HEK293 (cell line): ENCODE measurements around the gene VMAC.

Source experiments
- CTCF ChIA-PET: fragments of 350-600 bp; formaldehyde crosslinking; extraction: SDS; loops from one replicate; lab custom pipeline; 2021; ENCODE audit warnings: antibody characterized with exemption; lab: Yijun Ruan, JAX
- POLR2A ChIA-PET: fragments of 300-600 bp; formaldehyde crosslinking; extraction: SDS; loops from one replicate; lab custom pipeline; 2020; ENCODE audit warnings: antibody characterized with exemption, inconsistent platforms; lab: Yijun Ruan, JAX
- H3K27ac ChIP-seq: fragments of 200-500 bp; sonication (Bioruptor generic); 2 replicates; pipeline ENCODE4 v1.5.1; 2014; ENCODE audit warnings: low read depth, low read length, control low read depth, inconsistent platforms; ENCODE audit errors: extremely low read depth
- H3K36me3 ChIP-seq, 2 experiments: fragments of 200-500 bp in 1 of 2; sonication (Bioruptor generic) in 1 of 2; 1 replicate in 1 of 2; 2 replicates in 1 of 2; pipeline ENCODE4 v1.5.1; 2014 to 2017; ENCODE audit warnings: inconsistent platforms in 2 of 2, low read length in 2 of 2; ENCODE audit not compliant: control insufficient read depth in 2 of 2, insufficient read depth in 1 of 2
- H3K4me1 ChIP-seq: fragments of 200-500 bp; sonication (Bioruptor generic); 2 replicates; pipeline ENCODE4 v1.5.1; 2014; ENCODE audit warnings: mild to moderate bottlenecking, low read length, inconsistent platforms; ENCODE audit not compliant: control insufficient read depth, insufficient read depth
- H3K4me3 ChIP-seq: 2 replicates; pipeline ENCODE4 v1.5.1; 2011; ENCODE audit warnings: low read depth, mild to moderate bottlenecking, control low read depth, low read length, moderate library complexity
- H3K9me3 ChIP-seq: fragments of 200-500 bp; sonication (Bioruptor generic); 2 replicates; pipeline ENCODE4 v1.5.1; 2014; ENCODE audit warnings: low read depth, low read length, inconsistent platforms; ENCODE audit not compliant: control insufficient read depth, insufficient read depth
- AEBP2 ChIP-seq: fragments of 450-650 bp; formaldehyde crosslinking; IDR thresholded peaks from 2 replicates; pipeline ENCODE4 v1.5.1; 2016; ENCODE audit warnings: missing biosample characterization, missing genetic modification characterization, borderline replicate concordance
- EGR2 ChIP-seq: fragments of 450-650 bp; formaldehyde crosslinking; IDR thresholded peaks from 2 replicates; pipeline ENCODE4 v1.5.1; 2016; ENCODE audit warnings: low read depth, missing biosample characterization, missing genetic modification characterization
- FEZF1 ChIP-seq: fragments of 450-650 bp; formaldehyde crosslinking; IDR thresholded peaks from 2 replicates; pipeline ENCODE4 v1.5.1; 2016; ENCODE audit warnings: missing biosample characterization, missing genetic modification characterization
- KLF8 ChIP-seq: fragments of 450-650 bp; formaldehyde crosslinking; IDR thresholded peaks from 2 replicates; pipeline ENCODE4 v1.5.1; 2016; ENCODE audit warnings: missing biosample characterization, missing genetic modification characterization
- RBAK ChIP-seq: fragments of 450-650 bp; formaldehyde crosslinking; IDR thresholded peaks from 2 replicates; pipeline ENCODE4 v1.5.1; 2016; ENCODE audit warnings: missing biosample characterization, missing genetic modification characterization
- SP3 ChIP-seq: fragments of 450-650 bp; formaldehyde crosslinking; IDR thresholded peaks from 2 replicates; pipeline ENCODE4 v1.5.1; 2016; ENCODE audit warnings: missing biosample characterization, missing genetic modification characterization
- ZBTB21 ChIP-seq: fragments of 450-650 bp; formaldehyde crosslinking; IDR thresholded peaks from 2 replicates; pipeline ENCODE4 v1.5.1; 2017; ENCODE audit warnings: missing biosample characterization, missing genetic modification characterization
- ZBTB6 ChIP-seq: fragments of 450-650 bp; formaldehyde crosslinking; IDR thresholded peaks from 2 replicates; pipeline ENCODE4 v1.5.1; 2017; ENCODE audit warnings: missing biosample characterization, missing genetic modification characterization
- ZFHX2 ChIP-seq: fragments of 450-650 bp; formaldehyde crosslinking; conservative IDR thresholded peaks from 2 replicates; pipeline ENCODE4 v1.5.1; 2016; ENCODE audit warnings: missing biosample characterization, missing genetic modification characterization
- ZFP69B ChIP-seq: fragments of 450-650 bp; formaldehyde crosslinking; IDR thresholded peaks from 2 replicates; pipeline ENCODE4 v1.5.1; 2016; ENCODE audit warnings: missing biosample characterization, missing genetic modification characterization
- ZNF10 ChIP-seq: fragments of 450-650 bp; formaldehyde crosslinking; IDR thresholded peaks from 2 replicates; pipeline ENCODE4 v1.5.1; 2017; ENCODE audit warnings: missing biosample characterization, missing genetic modification characterization
- ZNF169 ChIP-seq: fragments of 450-650 bp; formaldehyde crosslinking; IDR thresholded peaks from 2 replicates; pipeline ENCODE4 v1.5.1; 2016; ENCODE audit warnings: missing biosample characterization, missing genetic modification characterization
- ZNF202 ChIP-seq: fragments of 450-650 bp; formaldehyde crosslinking; IDR thresholded peaks from 2 replicates; pipeline ENCODE4 v1.5.1; 2016; ENCODE audit warnings: missing biosample characterization, missing genetic modification characterization, borderline replicate concordance
- ZNF211 ChIP-seq: fragments of 450-650 bp; formaldehyde crosslinking; IDR thresholded peaks from 2 replicates; pipeline ENCODE4 v1.5.1; 2016; ENCODE audit warnings: low read depth, missing biosample characterization, missing genetic modification characterization
- ZNF26 ChIP-seq: fragments of 450-650 bp; formaldehyde crosslinking; IDR thresholded peaks from 2 replicates; pipeline ENCODE4 v1.5.1; 2016; ENCODE audit warnings: missing biosample characterization, missing genetic modification characterization
- ZNF274 ChIP-seq, 2 experiments: fragments of 200-500 bp in 1 of 2; fragments of 450-650 bp in 1 of 2; sonication (Bioruptor generic) in 1 of 2; formaldehyde crosslinking in 1 of 2; IDR thresholded peaks; 2 replicates each; pipeline versions ENCODE4 v1.5.1 to v1.6.1; 2014 to 2016; ENCODE audit warnings: borderline replicate concordance in 1 of 2, inconsistent platforms in 1 of 2, low read length in 1 of 2, missing biosample characterization in 1 of 2, missing genetic modification characterization in 1 of 2
- ZNF394 ChIP-seq: fragments of 450-650 bp; formaldehyde crosslinking; IDR thresholded peaks from 2 replicates; pipeline ENCODE4 v1.5.1; 2016; ENCODE audit warnings: missing biosample characterization, missing genetic modification characterization, mild to moderate bottlenecking, moderate library complexity, borderline replicate concordance
- ZNF501 ChIP-seq: fragments of 450-650 bp; formaldehyde crosslinking; IDR thresholded peaks from 2 replicates; pipeline ENCODE4 v1.5.1; 2016; ENCODE audit warnings: missing biosample characterization, missing genetic modification characterization
- ZNF510 ChIP-seq: fragments of 450-650 bp; formaldehyde crosslinking; IDR thresholded peaks from 2 replicates; pipeline ENCODE4 v1.5.1; 2018; ENCODE audit warnings: mild to moderate bottlenecking, missing genetic modification characterization, missing biosample characterization; ENCODE audit not compliant: insufficient replicate concordance
- ZNF513 ChIP-seq: fragments of 450-650 bp; IDR thresholded peaks from 2 replicates; pipeline ENCODE4 v1.5.1; 2018; ENCODE audit warnings: missing biosample characterization, missing genetic modification characterization
- ZNF555 ChIP-seq: fragments of 450-650 bp; formaldehyde crosslinking; conservative IDR thresholded peaks from 2 replicates; pipeline ENCODE4 v1.5.1; 2017; ENCODE audit warnings: missing biosample characterization, mild to moderate bottlenecking, missing genetic modification characterization, inconsistent platforms
- ZNF558 ChIP-seq: fragments of 450-650 bp; formaldehyde crosslinking; IDR thresholded peaks from 2 replicates; pipeline ENCODE4 v1.5.1; 2016; ENCODE audit warnings: missing biosample characterization, missing genetic modification characterization
- ZNF560 ChIP-seq: fragments of 450-650 bp; formaldehyde crosslinking; IDR thresholded peaks from 2 replicates; pipeline ENCODE4 v1.5.1; 2017; ENCODE audit warnings: missing biosample characterization, missing genetic modification characterization, borderline replicate concordance
- ZNF571 ChIP-seq: fragments of 450-650 bp; formaldehyde crosslinking; IDR thresholded peaks from 2 replicates; pipeline ENCODE4 v1.5.0; 2017; ENCODE audit warnings: missing biosample characterization, missing genetic modification characterization
- ZNF629 ChIP-seq: fragments of 450-650 bp; formaldehyde crosslinking; IDR thresholded peaks from 2 replicates; pipeline ENCODE4 v1.5.1; 2017; ENCODE audit warnings: missing biosample characterization, missing genetic modification characterization
- ZNF692 ChIP-seq: fragments of 450-650 bp; formaldehyde crosslinking; IDR thresholded peaks from 2 replicates; pipeline ENCODE4 v1.5.1; 2016; ENCODE audit warnings: missing biosample characterization, missing genetic modification characterization
- ZNF843 ChIP-seq: fragments of 450-650 bp; formaldehyde crosslinking; IDR thresholded peaks from 2 replicates; pipeline ENCODE4 v1.5.1; 2016; ENCODE audit warnings: missing biosample characterization, missing genetic modification characterization

The VMAC gene

GRCh38 chr19:5864725-5865486 lies 39.8 kb upstream of the VMAC start:
- H3K27ac ChIP-seq: no peak overlapping the region
- H3K4me1 ChIP-seq: no peaks in the 10 kb centered on the region
- ChIA-PET POLR2A (no interaction called here), CTCF (interaction anchor here (0.7 to 1.4 kb wide), 2 partner anchors 36 to 61 kb away, joined by 4 to 5 read pairs; partner anchors contain the start of gene NRTN)
- no peaks in the 10 kb centered on the region for H3K9me3 ChIP-seq
- H3K36me3 ChIP-seq: no peaks in the 10 kb centered on the region
- no peak for TF ChIP-seq SP3 (tag by site-specific recombination)
- no peak for TF ChIP-seq ZBTB6 (tag by site-specific recombination)
- no peak for TF ChIP-seq ZNF26 (tag by site-specific recombination)
- no peak for TF ChIP-seq ZNF555 (tag by site-specific recombination)
- TF ChIP-seq ZFP69B (tag by site-specific recombination): peak; percentile 57; the same call in 1 of the 2 replicates
- no peak for TF ChIP-seq ZBTB21 (tag by site-specific recombination)
- TF ChIP-seq ZNF692 (tag by site-specific recombination): peak; percentile 59
- TF ChIP-seq ZFHX2 (tag by site-specific recombination): peak; percentile 49
- peak; percentile 64 for TF ChIP-seq EGR2
- no peak for TF ChIP-seq RBAK (tag by site-specific recombination)
- H3K4me3 ChIP-seq: no peak overlapping the region

GRCh38 chr19:5865772-5866171 lies 38.9 kb upstream of the VMAC start:
- no peaks in the 10 kb centered on the region for H3K36me3 ChIP-seq
- CTCF ChIA-PET: interaction anchor here (0.7 kb wide), 1 partner anchor 37 kb away, joined by 4 read pairs; no protein-coding TSS in a partner anchor
- POLR2A ChIA-PET: no interaction called here
- TF ChIP-seq ZNF274 (IDR thresholded peaks at IDR 0.05; ENCODE audit: low read length): no peak
- no peak for TF ChIP-seq ZNF274 (tag by site-specific recombination; IDR thresholded peaks at IDR 0.05; ENCODE audit: borderline replicate concordance)
- no peak for TF ChIP-seq KLF8 (tag by site-specific recombination)
- no peak for TF ChIP-seq ZNF555 (tag by site-specific recombination)
- no peak for TF ChIP-seq ZNF629 (tag by site-specific recombination)
- TF ChIP-seq ZNF513: no peak
- TF ChIP-seq ZNF843 (tag by site-specific recombination): no peak
- no peak for TF ChIP-seq ZNF169 (tag by site-specific recombination)
- TF ChIP-seq ZNF571 (tag by site-specific recombination): no peak
- TF ChIP-seq FEZF1 (tag by site-specific recombination): no peak
- TF ChIP-seq ZNF10 (tag by site-specific recombination): no peak
- TF ChIP-seq ZNF211 (tag by site-specific recombination): no peak
- no peak for TF ChIP-seq ZNF558 (tag by site-specific recombination)
- no peak for TF ChIP-seq ZNF501 (tag by site-specific recombination)
- no peak for TF ChIP-seq AEBP2 (tag by site-specific recombination)
- TF ChIP-seq ZNF560 (tag by site-specific recombination): no peak
- TF ChIP-seq ZNF394 (tag by site-specific recombination): no peak
- TF ChIP-seq ZNF510: no peak
- TF ChIP-seq ZNF202: no peak
- no peaks in the 10 kb centered on the region for H3K9me3 ChIP-seq
- no peak overlapping the region for H3K27ac ChIP-seq
- H3K4me1 ChIP-seq: no peaks in the 10 kb centered on the region
- no peak overlapping the region for H3K4me3 ChIP-seq
